H9 (cell line): ENCODE results near the gene TRIM9. TPM values are rescaled to one million over a fixed set of nuclear protein-coding genes. Genes with fewer than 3 reads are reported as not detected.

ENCODE experiments used
- DNase-seq: peaks from one replicate; pipeline ENCODE4 v3.0.0-alpha.2; 2017
- H2AFZ ChIP-seq: one replicate; pipeline ENCODE4 v1.6.1; 2013; ENCODE audit warnings: mild to moderate bottlenecking, low read length, control low read depth, moderate library complexity
- H2AK5ac ChIP-seq: 2 replicates; pipeline ENCODE4 v1.6.1; 2013; ENCODE audit warnings: low read length, control low read depth, mixed read lengths; ENCODE audit not compliant: insufficient read length
- H2BK120ac ChIP-seq: one replicate; pipeline ENCODE4 v1.6.1; 2013; ENCODE audit warnings: low read depth, mild to moderate bottlenecking, low read length, control low read depth, inconsistent platforms; ENCODE audit not compliant: poor library complexity, severe bottlenecking
- H2BK12ac ChIP-seq: 2 replicates; pipeline ENCODE4 v1.6.1; 2013; ENCODE audit warnings: low read length, control low read depth, mixed read lengths, low read depth; ENCODE audit not compliant: insufficient read length
- H2BK15ac ChIP-seq: 2 replicates; pipeline ENCODE4 v1.6.1; 2013; ENCODE audit warnings: low read depth, low read length, control low read depth
- H2BK20ac ChIP-seq: one replicate; pipeline ENCODE4 v1.6.1; 2013; ENCODE audit warnings: low read depth, mild to moderate bottlenecking, low read length, control low read depth, inconsistent platforms; ENCODE audit not compliant: poor library complexity, severe bottlenecking
- H2BK5ac ChIP-seq: 2 replicates; pipeline ENCODE4 v1.6.1; 2013; ENCODE audit warnings: low read length, control low read depth, mixed read lengths; ENCODE audit not compliant: insufficient read length
- H3K14ac ChIP-seq: 2 replicates; pipeline ENCODE4 v1.6.1; 2013; ENCODE audit warnings: low read length, control low read depth; ENCODE audit not compliant: insufficient read depth
- H3K18ac ChIP-seq: 2 replicates; pipeline ENCODE4 v1.6.1; 2013; ENCODE audit warnings: low read depth, mild to moderate bottlenecking, mixed read lengths, low read length, control low read depth; ENCODE audit not compliant: insufficient read length
- H3K23ac ChIP-seq: 2 replicates; pipeline ENCODE4 v1.6.1; 2013; ENCODE audit warnings: low read length, control low read depth, mixed read lengths, low read depth; ENCODE audit not compliant: insufficient read length
- H3K23me2 ChIP-seq: 2 replicates; pipeline ENCODE4 v1.6.1; 2013; ENCODE audit warnings: low read depth, mild to moderate bottlenecking, mixed read lengths, low read length, control low read depth; ENCODE audit not compliant: insufficient read length, poor library complexity, severe bottlenecking
- H3K27ac ChIP-seq: 2 replicates; pipeline ENCODE4 v1.5.1; 2013; ENCODE audit warnings: low read length, control low read depth, mixed read lengths, low read depth; ENCODE audit not compliant: insufficient read length
- H3K27me3 ChIP-seq: 2 replicates; pipeline ENCODE4 v1.6.1; 2013; ENCODE audit warnings: low read length, control low read depth, inconsistent platforms; ENCODE audit not compliant: insufficient read depth
- H3K4ac ChIP-seq: 2 replicates; pipeline ENCODE4 v1.6.1; 2013; ENCODE audit warnings: low read depth, mild to moderate bottlenecking, control low read depth, inconsistent platforms, low read length, moderate library complexity
- H3K4me1 ChIP-seq: 2 replicates; pipeline ENCODE4 v1.6.1; 2013; ENCODE audit warnings: low read length, control low read depth, inconsistent platforms; ENCODE audit not compliant: insufficient read depth
- H3K4me2 ChIP-seq: 2 replicates; pipeline ENCODE4 v1.6.1; 2013; ENCODE audit warnings: low read length, control low read depth, mixed read lengths; ENCODE audit not compliant: insufficient read length, insufficient read depth
- H3K56ac ChIP-seq: 2 replicates; pipeline ENCODE4 v1.6.1; 2013; ENCODE audit warnings: low read depth, mild to moderate bottlenecking, mixed read lengths, low read length, control low read depth; ENCODE audit not compliant: insufficient read length
- H3K79me1 ChIP-seq: 2 replicates; pipeline ENCODE4 v1.6.1; 2013; ENCODE audit warnings: low read depth, mild to moderate bottlenecking, moderate library complexity, low read length, control low read depth, inconsistent platforms; ENCODE audit not compliant: insufficient read depth, poor library complexity, severe bottlenecking
- H3K79me2 ChIP-seq: 2 replicates; pipeline ENCODE4 v1.6.1; 2013; ENCODE audit warnings: low read length, control low read depth, inconsistent platforms; ENCODE audit not compliant: insufficient read depth
- H3K9ac ChIP-seq: 2 replicates; pipeline ENCODE4 v1.6.1; 2013; ENCODE audit warnings: low read length, control low read depth, mixed read lengths; ENCODE audit not compliant: insufficient read length; ENCODE audit errors: extremely low read depth
- H3K9me3 ChIP-seq: one replicate; pipeline ENCODE4 v1.6.1; 2013; ENCODE audit warnings: low read depth, low read length, inconsistent platforms; ENCODE audit not compliant: control insufficient read depth
- H3T11ph ChIP-seq: one replicate; pipeline ENCODE4 v1.6.1; 2013; ENCODE audit warnings: mild to moderate bottlenecking, low read length, control low read depth, inconsistent platforms
- H4K20me1 ChIP-seq: one replicate; pipeline ENCODE4 v1.6.1; 2013; ENCODE audit not compliant: control insufficient read depth, insufficient read length, insufficient read depth
- H4K5ac ChIP-seq: 2 replicates; pipeline ENCODE4 v1.6.1; 2013; ENCODE audit warnings: low read depth, mild to moderate bottlenecking, mixed read lengths, low read length, control low read depth; ENCODE audit not compliant: insufficient read length
- H4K8ac ChIP-seq: replicated peaks from 2 replicates; pipeline ENCODE4 v1.6.1; 2013; ENCODE audit warnings: low read length, control low read depth, mixed read lengths, low read depth; ENCODE audit not compliant: insufficient read length
- H4K91ac ChIP-seq: 2 replicates; pipeline ENCODE4 v1.6.1; 2013; ENCODE audit warnings: low read depth, mild to moderate bottlenecking, moderate library complexity, mixed read lengths, low read length, control low read depth; ENCODE audit not compliant: insufficient read length
- H3K27ac Mint-ChIP-seq, 3 experiments: 2 replicates in 2 of 3; 3 replicates in 1 of 3; pipeline ENCODE4 v1.8.0; 2020 to 2021; ENCODE audit warnings: mixed read lengths in 3 of 3, mild to moderate bottlenecking in 1 of 3, moderate library complexity in 1 of 3
- H3K27me3 Mint-ChIP-seq: 2 replicates; pipeline ENCODE4 v1.8.0; 2021; ENCODE audit warnings: low read depth, mild to moderate bottlenecking, moderate library complexity, mixed read lengths
- H3K36me3 Mint-ChIP-seq, 3 experiments: 2 replicates in 2 of 3; 3 replicates in 1 of 3; pipeline ENCODE4 v1.8.0; 2020 to 2021; ENCODE audit warnings: low read depth in 3 of 3, mixed read lengths in 3 of 3; ENCODE audit not compliant: insufficient read depth in 1 of 3
- H3K4me1 Mint-ChIP-seq, 2 experiments: 2 replicates each; pipeline ENCODE4 v1.8.0; 2020; ENCODE audit warnings: mixed read lengths in 2 of 2
- H3K4me3 Mint-ChIP-seq, 2 experiments: 2 replicates in 1 of 2; 3 replicates in 1 of 2; pipeline ENCODE4 v1.8.0; 2020 to 2021; ENCODE audit warnings: mild to moderate bottlenecking in 2 of 2, mixed read lengths in 2 of 2, moderate library complexity in 1 of 2
- H3K9me3 Mint-ChIP-seq, 2 experiments: 2 replicates in 1 of 2; 3 replicates in 1 of 2; pipeline ENCODE4 v1.8.0; 2020; ENCODE audit warnings: mild to moderate bottlenecking in 2 of 2, mixed read lengths in 2 of 2, moderate library complexity in 1 of 2
- total RNA-seq: library from RNA; stranded (reverse); gene quantifications from 2 replicates; pipeline ENCODE4 v1.2.1, GENCODE V29; 2021
- TF ChIP-seq, protein P1 (sequence below): fragments of 200-600 bp; sonication (generic); conservative IDR thresholded peaks from 3 replicates; pipeline ENCODE4 v1.8.0; 2021; ENCODE audit warnings: antibody characterized with exemption, mild to moderate bottlenecking

Gene TRIM9
- total RNA-seq, 1 experiment from 2014 or later = 0.98 TPM

DNA sequence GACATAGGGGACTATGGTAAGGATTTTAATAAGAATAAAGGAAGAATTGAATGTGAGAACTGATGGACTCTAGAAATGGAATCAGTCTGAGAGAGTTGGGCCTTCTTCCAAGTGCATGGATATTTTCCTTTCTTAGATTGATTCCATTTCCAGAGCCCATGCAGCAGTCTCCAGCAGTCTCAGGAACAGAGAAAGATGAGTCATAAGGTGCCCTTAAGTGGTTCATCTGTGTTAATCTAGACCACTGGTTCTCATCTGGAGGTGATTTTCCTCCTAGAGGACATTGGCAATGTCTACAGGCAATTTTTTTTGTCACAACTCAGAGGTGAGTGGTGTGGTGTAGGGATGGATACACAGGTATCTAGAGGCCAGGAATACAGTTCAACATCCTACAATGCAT is 25.9 kb downstream of the TRIM9 start:
- TF ChIP-seq, protein P1, sequence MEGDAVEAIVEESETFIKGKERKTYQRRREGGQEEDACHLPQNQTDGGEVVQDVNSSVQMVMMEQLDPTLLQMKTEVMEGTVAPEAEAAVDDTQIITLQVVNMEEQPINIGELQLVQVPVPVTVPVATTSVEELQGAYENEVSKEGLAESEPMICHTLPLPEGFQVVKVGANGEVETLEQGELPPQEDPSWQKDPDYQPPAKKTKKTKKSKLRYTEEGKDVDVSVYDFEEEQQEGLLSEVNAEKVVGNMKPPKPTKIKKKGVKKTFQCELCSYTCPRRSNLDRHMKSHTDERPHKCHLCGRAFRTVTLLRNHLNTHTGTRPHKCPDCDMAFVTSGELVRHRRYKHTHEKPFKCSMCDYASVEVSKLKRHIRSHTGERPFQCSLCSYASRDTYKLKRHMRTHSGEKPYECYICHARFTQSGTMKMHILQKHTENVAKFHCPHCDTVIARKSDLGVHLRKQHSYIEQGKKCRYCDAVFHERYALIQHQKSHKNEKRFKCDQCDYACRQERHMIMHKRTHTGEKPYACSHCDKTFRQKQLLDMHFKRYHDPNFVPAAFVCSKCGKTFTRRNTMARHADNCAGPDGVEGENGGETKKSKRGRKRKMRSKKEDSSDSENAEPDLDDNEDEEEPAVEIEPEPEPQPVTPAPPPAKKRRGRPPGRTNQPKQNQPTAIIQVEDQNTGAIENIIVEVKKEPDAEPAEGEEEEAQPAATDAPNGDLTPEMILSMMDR = no peak
- Histone ChIP-seq H3K79me2 (no peaks in the 10 kb centered on the region), H3K27me3 (no peaks in the 10 kb centered on the region), H2AK5ac (no peak overlapping the region), H2BK5ac (no peak overlapping the region), H3K9ac (no peak overlapping the region), H4K20me1 (no peaks in the 10 kb centered on the region), H3K56ac (no peak overlapping the region), H2BK20ac (no peak overlapping the region), H2AFZ (no peak overlapping the region), H3K4ac (no peak overlapping the region), H3T11ph (no peak overlapping the region), H3K9me3 (no peaks in the 10 kb centered on the region), H3K18ac (no peak overlapping the region), H4K8ac (no peak overlapping the region), H3K23me2 (no peaks in the 10 kb centered on the region), H4K91ac (no peak overlapping the region), H3K27ac (no peak overlapping the region), H3K23ac (no peak overlapping the region), H3K14ac (no peak overlapping the region), H4K5ac (no peak overlapping the region), H2BK120ac (no peak overlapping the region), H3K79me1 (no peaks in the 10 kb centered on the region), H3K4me1 (no peaks in the 10 kb centered on the region; the same call in 1 of the 2 replicates), H2BK15ac (no peak overlapping the region), H3K4me2 (no peak overlapping the region), H2BK12ac (no peak overlapping the region)
- H3K27me3 Mint-ChIP-seq = no peaks in the 10 kb centered on the region
- H3K4me1 Mint-ChIP-seq = peaks cover 3 to 5% of the 10 kb centered on the region in 2 experiments; a peak in 3 of 4 replicates
- no peak overlapping the region for H3K4me3 Mint-ChIP-seq
- no peak for DNase-seq
- H3K36me3 Mint-ChIP-seq = peaks cover 0 to 2% (median 0%) of the 10 kb centered on the region in 3 experiments; a peak in 2 of 7 replicates
- H3K9me3 Mint-ChIP-seq = no peaks in the 10 kb centered on the region; a peak in 2 of 5 replicates
- H3K27ac Mint-ChIP-seq = no peak overlapping the region
